Gastroesophageal sphincter (tissue), 4 donors: Measurements from ENCODE around the gene CASP5. TPM values are rescaled to one million over a fixed set of nuclear protein-coding genes. Genes with fewer than 3 reads are reported as not detected.
"Not testable (repeated sequence)": the region's sequence is repeated elsewhere in the genome, so short reads cannot be mapped to it uniquely, and the experiment has no call there.

Experiments
- ATAC-seq: fragments of 150-250 bp; one replicate; pipeline ENCODE4 v1.9.1; 2016; ENCODE audit warnings: mild to moderate bottlenecking, moderate library complexity
- H3K27ac ChIP-seq, 4 donors: fragments of 200-600 bp; sonication (generic) in 3 of 4; 1 replicate in 3 of 4; 2 replicates in 1 of 4; pipeline ENCODE4 v1.5.1; 2016 to 2019
- H3K27me3 ChIP-seq: fragments of 200-600 bp; sonication (generic); one replicate; pipeline ENCODE4 v1.5.1; 2019
- H3K36me3 ChIP-seq, 2 donors: fragments of 200-600 bp; sonication (generic); one replicate each; pipeline ENCODE4 v1.5.1; 2019; ENCODE audit warnings: control low read depth in 1 of 2
- H3K4me1 ChIP-seq, 3 donors: fragments of 200-600 bp; sonication (generic); 1 replicate in 2 of 3; 2 replicates in 1 of 3; pipeline ENCODE4 v1.5.1; 2016 to 2019; ENCODE audit warnings: control low read depth in 2 of 3
- H3K4me3 ChIP-seq, 2 donors: fragments of 200-600 bp; sonication (generic); one replicate each; pipeline ENCODE4 v1.5.1; 2019; ENCODE audit warnings: mild to moderate bottlenecking in 1 of 2, moderate library complexity in 1 of 2
- H3K9me3 ChIP-seq, 3 donors: fragments of 200-600 bp; sonication (generic); one replicate each; pipeline ENCODE4 v1.5.1; 2017 to 2019; ENCODE audit warnings: control low read depth in 2 of 3
- CTCF ChIP-seq, 4 experiments: fragments of 200-600 bp in 2 of 4; fragments of 450-650 bp in 2 of 4; sonication (generic) in 1 of 4; IDR thresholded peaks; one replicate each; pipeline ENCODE4 v1.5.1; 2017 to 2019; ENCODE audit warnings: antibody characterized with exemption in 4 of 4, mild to moderate bottlenecking in 2 of 4, moderate library complexity in 2 of 4
- EP300 ChIP-seq: sonication (generic); formaldehyde crosslinking; IDR thresholded peaks from one replicate; pipeline ENCODE4 v1.6.1; 2017; ENCODE audit warnings: antibody characterized with exemption, mild to moderate bottlenecking
- POLR2A ChIP-seq, 2 donors: fragments of 450-650 bp; IDR thresholded peaks; one replicate each; pipeline ENCODE4 v1.6.1; 2017; ENCODE audit warnings: antibody characterized with exemption in 2 of 2, mild to moderate bottlenecking in 2 of 2, moderate library complexity in 1 of 2
- POLR2AphosphoS5 ChIP-seq: sonication (generic); formaldehyde crosslinking; IDR thresholded peaks from one replicate; pipeline ENCODE4 v1.6.1; 2017; ENCODE audit warnings: antibody characterized with exemption
- WGBS, 2 donors: methylation state at CpG; one replicate each; pipeline ENCODE4 v1.1.5; 2018; ENCODE audit warnings: low coverage in 1 of 2; 5-methylcytosine and 5-hydroxymethylcytosine counted together
- total RNA-seq, 4 donors: library from RNA; depleted of rRNA; stranded (reverse); fragments of >200 nt; gene quantifications; one replicate each; pipeline ENCODE4 v1.1.0, GENCODE V29; 2016

CASP5 gene
- under 1 TPM in 1 of 4 donors, not detected in 3; 0.67 TPM for total RNA-seq

GRCh38 chr11:105023003-105023402 is at the start of gene CASP5:
TSS of gene CASP5 (minus strand) at chr11:105023168. CDS start at chr11:105023136, 32 bp downstream.
- Histone ChIP-seq H3K36me3 (peaks cover 0 to 4% of the 10 kb centered on the region in 2 donors), H3K4me1 (no peaks in the 10 kb centered on the region), H3K27ac (no peak within 1 kb of the TSS), H3K4me3 (no peak within 1 kb of the TSS), H3K9me3 (no peaks in the 10 kb centered on the region), H3K27me3 (no peaks in the 10 kb centered on the region)
- no peak for TF ChIP-seq EP300
- no peak for TF ChIP-seq POLR2A (IDR thresholded peaks at IDR 0.05)
- TF ChIP-seq CTCF (IDR thresholded peaks at IDR 0.05), result no peak
- no peak for TF ChIP-seq POLR2AphosphoS5
- no peak for ATAC-seq

- H3K27me3 ChIP-seq, H3K4me3 ChIP-seq, H3K9me3 ChIP-seq, ATAC-seq, H3K27ac ChIP-seq, H3K36me3 ChIP-seq, H3K4me1 ChIP-seq: not testable (repeated sequence)
- WGBS, 2 donors, result 57 to 80% methylated on average over 1 of the region's 2 CpGs
These were observed 49.1 kb upstream of the CASP5 start for GRCh38 chr11:105072080-105072479.

GRCh38 chr11:105071089-105071732 is 48.2 kb upstream of the CASP5 start:
- H3K27ac ChIP-seq, result no peak overlapping the region
- WGBS, 2 donors, result 72 to 100% methylated on average over 1 to 4 of the region's 4 CpGs
- no peak for ATAC-seq
- no peaks in the 10 kb centered on the region for H3K27me3 ChIP-seq
- H3K36me3 ChIP-seq, result no peaks in the 10 kb centered on the region
- H3K4me3 ChIP-seq, result no peak overlapping the region
- no peaks in the 10 kb centered on the region for H3K4me1 ChIP-seq
- no peaks in the 10 kb centered on the region for H3K9me3 ChIP-seq
- no peak for TF ChIP-seq CTCF (IDR thresholded peaks at IDR 0.05)
- TF ChIP-seq POLR2AphosphoS5, result no peak
- no peak for TF ChIP-seq POLR2A (IDR thresholded peaks at IDR 0.05)
- TF ChIP-seq EP300, result no peak

GRCh38 chr11:105070306-105070705 is 47.3 kb upstream of the CASP5 start:
- ATAC-seq, result no peak
- Histone ChIP-seq H3K27me3 (no peaks in the 10 kb centered on the region), H3K27ac (no peak overlapping the region), H3K4me1 (no peaks in the 10 kb centered on the region), H3K9me3 (no peaks in the 10 kb centered on the region), H3K4me3 (no peak overlapping the region), H3K36me3 (no peaks in the 10 kb centered on the region)
- TF ChIP-seq CTCF (IDR thresholded peaks at IDR 0.05) (no peak), EP300 (no peak), POLR2AphosphoS5 (no peak), POLR2A (IDR thresholded peaks at IDR 0.05) (no peak)
- 78 to 91% methylated on average over 4 of the region's 4 CpGs for WGBS, 2 donors

GRCh38 chr11:105069749-105070148 is 46.8 kb upstream of the CASP5 start:
- not testable (repeated sequence) for H3K4me3 ChIP-seq, H3K36me3 ChIP-seq, H3K27me3 ChIP-seq, ATAC-seq, H3K4me1 ChIP-seq, H3K27ac ChIP-seq, H3K9me3 ChIP-seq
- 0 to 96% methylated on average over 1 to 2 of the region's 2 CpGs for WGBS, 2 donors

- not testable (repeated sequence) for H3K4me1 ChIP-seq, ATAC-seq, H3K27me3 ChIP-seq, H3K4me3 ChIP-seq, H3K9me3 ChIP-seq, H3K27ac ChIP-seq, H3K36me3 ChIP-seq
- 38 to 49% methylated on average over 8 to 9 of the region's 9 CpGs for WGBS, 2 donors
These were observed 40.4 kb upstream of the CASP5 start for GRCh38 chr11:105063245-105063941.
